HUES64 (cell line): ENCODE measurements around the gene CCDC73.
"Not testable (repeated sequence)": the region's sequence is repeated elsewhere in the genome, so short reads cannot be mapped to it uniquely, and the experiment has no call there.

Source experiments
- H3K27ac ChIP-seq: 2 replicates; pipeline ENCODE4 v1.7.0; 2013; ENCODE audit warnings: low read depth, low read length, inconsistent platforms
- H3K27me3 ChIP-seq: 2 replicates; pipeline ENCODE4 v1.6.1; 2013; ENCODE audit warnings: mild to moderate bottlenecking, low read length; ENCODE audit not compliant: insufficient read depth
- H3K36me3 ChIP-seq: 2 replicates; pipeline ENCODE4 v1.6.1; 2013; ENCODE audit warnings: mild to moderate bottlenecking, low read length; ENCODE audit not compliant: insufficient read depth
- H3K4me1 ChIP-seq: 2 replicates; pipeline ENCODE4 v1.6.1; 2013; ENCODE audit warnings: mild to moderate bottlenecking, low read length, moderate library complexity; ENCODE audit not compliant: insufficient read depth
- H3K4me3 ChIP-seq: 2 replicates; pipeline ENCODE4 v1.5.1; 2013; ENCODE audit warnings: mild to moderate bottlenecking, low read length, moderate library complexity
- H3K9ac ChIP-seq: 2 replicates; pipeline ENCODE4 v1.6.1; 2013; ENCODE audit warnings: mild to moderate bottlenecking, low read depth, low read length
- H3K9me3 ChIP-seq: 2 replicates; pipeline ENCODE4 v1.6.1; 2013; ENCODE audit warnings: low read depth, low read length; ENCODE audit not compliant: insufficient read depth
- WGBS: fragments of 150-250, 120-280 bp; methylation state at CpG from one replicate; pipeline ENCODE4 v1.1.7; 2013; ENCODE audit warnings: missing lambda C conversion rate; 5-methylcytosine and 5-hydroxymethylcytosine counted together

Gene CCDC73

GRCh38 chr11:32796425-32796824 is 2.0 kb upstream of the CCDC73 start:
- H3K9ac ChIP-seq = no peak overlapping the region
- no peaks in the 10 kb centered on the region for H3K36me3 ChIP-seq
- 97% methylated on average over 3 of the region's 3 CpGs for WGBS
- H3K27me3 ChIP-seq = no peaks in the 10 kb centered on the region
- H3K4me3 ChIP-seq = no peak overlapping the region
- no peaks in the 10 kb centered on the region for H3K4me1 ChIP-seq
- no peaks in the 10 kb centered on the region for H3K9me3 ChIP-seq
- no peak overlapping the region for H3K27ac ChIP-seq

GRCh38 chr11:32792948-32793475 is 1.4 kb downstream of the CCDC73 start:
- Histone ChIP-seq H3K4me3 (peak overlapping the region; percentile 18; the same call in 1 of the 2 replicates), H3K9ac (no peak overlapping the region), H3K9me3 (no peaks in the 10 kb centered on the region), H3K27me3 (no peaks in the 10 kb centered on the region), H3K27ac (no peak overlapping the region), H3K36me3 (no peaks in the 10 kb centered on the region), H3K4me1 (no peaks in the 10 kb centered on the region)
- 30% methylated on average over 12 of the region's 13 CpGs for WGBS

DNA sequence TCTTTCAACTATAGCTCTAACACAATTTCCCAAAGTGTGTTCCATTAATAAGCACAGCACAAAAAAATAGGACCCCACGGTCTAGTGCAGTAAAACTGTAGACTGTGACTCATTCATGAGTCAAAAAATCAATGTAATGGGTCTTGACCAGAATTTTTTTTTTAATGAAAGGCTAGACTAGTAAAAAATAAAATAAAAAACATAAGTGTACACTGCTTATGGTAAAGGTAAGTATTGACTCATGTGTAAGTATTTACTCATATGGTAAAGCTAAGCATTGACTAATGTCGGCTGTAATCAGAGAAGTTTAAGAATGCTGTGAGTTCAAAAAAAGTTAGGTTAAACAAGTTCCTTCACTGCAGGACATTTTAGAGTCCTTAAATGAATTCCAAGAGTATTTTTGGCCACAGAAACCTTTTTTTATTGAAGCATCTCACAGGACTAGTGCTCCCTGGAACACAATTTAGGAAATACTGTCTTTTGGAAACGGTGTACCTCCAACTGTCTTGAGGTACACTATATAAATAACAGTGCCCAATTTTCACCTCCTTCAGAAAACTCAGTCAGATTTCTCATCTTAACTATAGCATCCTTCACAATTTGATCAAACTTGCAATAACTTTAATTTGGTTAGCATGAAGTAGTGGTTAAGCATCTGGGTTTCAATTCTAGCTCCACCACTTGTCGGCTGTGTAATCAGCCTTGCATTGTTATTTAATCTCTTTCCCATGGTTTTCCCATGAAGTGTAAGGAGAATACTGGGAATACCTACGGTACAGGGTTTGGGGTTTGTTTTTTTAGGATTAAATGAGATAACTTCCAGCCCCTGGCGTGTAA is 2.1 kb downstream of the CCDC73 start:
- WGBS = 47% methylated on average over 5 of the region's 6 CpGs
- peak overlapping the region; percentile 18; the same call in 1 of the 2 replicates for H3K4me3 ChIP-seq
- no peak overlapping the region for H3K9ac ChIP-seq

GRCh38 chr11:32790916-32791315 is 3.5 kb downstream of the CCDC73 start:
- Histone ChIP-seq H3K9me3 (no peaks in the 10 kb centered on the region), H3K27me3 (no peaks in the 10 kb centered on the region), H3K36me3 (no peaks in the 10 kb centered on the region), H3K4me3 (no peak overlapping the region), H3K27ac (no peak overlapping the region), H3K9ac (no peak overlapping the region), H3K4me1 (no peaks in the 10 kb centered on the region)
- WGBS = 71% methylated on average over 1 of the region's 1 CpG

More for the DNA sequence above, 2.1 kb downstream of the CCDC73 start:
- H3K9me3 ChIP-seq = no peaks in the 10 kb centered on the region
- H3K27me3 ChIP-seq = no peaks in the 10 kb centered on the region
- no peak overlapping the region for H3K27ac ChIP-seq
- H3K36me3 ChIP-seq = no peaks in the 10 kb centered on the region
- no peaks in the 10 kb centered on the region for H3K4me1 ChIP-seq

DNA sequence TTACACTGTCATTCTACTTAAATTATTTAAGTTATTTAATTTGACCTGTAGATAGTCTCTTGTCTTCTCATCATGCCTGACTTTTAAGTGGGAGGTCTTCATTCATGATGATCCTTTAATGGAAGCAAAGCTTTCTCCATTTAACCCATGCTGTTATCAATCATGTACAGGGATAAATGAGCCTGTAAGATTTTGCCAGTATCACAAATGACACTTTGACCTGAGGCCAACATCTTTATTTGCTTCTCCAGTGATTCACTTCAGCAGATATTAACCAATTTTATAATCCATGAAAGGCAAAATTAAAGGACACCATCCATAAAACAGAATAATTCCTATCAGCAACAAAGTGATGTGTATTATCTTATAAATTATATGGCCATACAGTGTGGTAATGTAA is 7.7 kb downstream of the CCDC73 start:
- H3K36me3 ChIP-seq = no peaks in the 10 kb centered on the region
- no peak overlapping the region for H3K9ac ChIP-seq
- H3K4me1 ChIP-seq = no peaks in the 10 kb centered on the region
- H3K27me3 ChIP-seq = no peaks in the 10 kb centered on the region
- H3K27ac ChIP-seq = no peak overlapping the region
- H3K4me3 ChIP-seq = no peak overlapping the region
- no peaks in the 10 kb centered on the region for H3K9me3 ChIP-seq

GRCh38 chr11:32785262-32785661 is 9.2 kb downstream of the CCDC73 start:
- Histone ChIP-seq H3K9me3 (no peaks in the 10 kb centered on the region), H3K36me3 (no peaks in the 10 kb centered on the region), H3K27me3 (no peaks in the 10 kb centered on the region), H3K27ac (no peak overlapping the region), H3K9ac (no peak overlapping the region), H3K4me1 (no peaks in the 10 kb centered on the region), H3K4me3 (no peak overlapping the region)
- 94% methylated on average over 3 of the region's 3 CpGs for WGBS

DNA sequence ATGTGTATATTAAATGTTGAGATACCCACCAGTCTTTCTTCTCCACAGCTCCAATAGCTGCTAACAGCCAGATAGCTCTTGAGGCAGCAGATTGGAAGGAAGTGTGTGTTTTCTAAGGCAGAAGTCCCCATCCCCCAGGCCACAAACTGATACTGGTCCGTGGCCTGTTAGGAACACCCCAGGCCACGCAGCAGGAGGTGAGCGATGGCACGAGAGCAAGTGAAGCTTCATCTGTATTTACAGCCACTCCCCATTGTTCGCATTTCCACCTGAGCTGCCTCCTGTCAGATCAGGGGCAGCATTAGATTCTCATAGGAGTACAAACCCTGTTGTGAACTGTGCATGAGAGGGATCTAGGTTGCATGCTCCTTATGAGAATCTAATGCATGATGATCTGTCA is 12.7 kb downstream of the CCDC73 start:
- H3K27me3 ChIP-seq = no peaks in the 10 kb centered on the region
- no peaks in the 10 kb centered on the region for H3K4me1 ChIP-seq
- no peak overlapping the region for H3K27ac ChIP-seq
- 80% methylated on average over 5 of the region's 5 CpGs for WGBS
- H3K9me3 ChIP-seq = no peaks in the 10 kb centered on the region
- H3K9ac ChIP-seq = no peak overlapping the region
- no peaks in the 10 kb centered on the region for H3K36me3 ChIP-seq
- no peak overlapping the region for H3K4me3 ChIP-seq

GRCh38 chr11:32780839-32781238 is 13.6 kb downstream of the CCDC73 start:
- H3K9me3 ChIP-seq, H3K27me3 ChIP-seq, H3K27ac ChIP-seq, H3K36me3 ChIP-seq, H3K4me3 ChIP-seq, H3K9ac ChIP-seq, H3K4me1 ChIP-seq: not testable (repeated sequence)
- 88% methylated on average over 2 of the region's 2 CpGs for WGBS

- no peaks in the 10 kb centered on the region for H3K9me3 ChIP-seq
- no peaks in the 10 kb centered on the region for H3K27me3 ChIP-seq
- no peak overlapping the region for H3K4me3 ChIP-seq
- H3K4me1 ChIP-seq = no peaks in the 10 kb centered on the region
- no peaks in the 10 kb centered on the region for H3K36me3 ChIP-seq
- H3K27ac ChIP-seq = no peak overlapping the region
- no peak overlapping the region for H3K9ac ChIP-seq
These were observed 15.3 kb downstream of the CCDC73 start for GRCh38 chr11:32779136-32779535.

- H3K4me1 ChIP-seq = no peaks in the 10 kb centered on the region
- no peak overlapping the region for H3K9ac ChIP-seq
- H3K9me3 ChIP-seq = no peaks in the 10 kb centered on the region
- no peak overlapping the region for H3K27ac ChIP-seq
- no peaks in the 10 kb centered on the region for H3K27me3 ChIP-seq
- no peaks in the 10 kb centered on the region for H3K36me3 ChIP-seq
- 92% methylated on average over 2 of the region's 2 CpGs for WGBS
- H3K4me3 ChIP-seq = no peak overlapping the region
These were observed 18.6 kb downstream of the CCDC73 start for GRCh38 chr11:32775908-32776307.

DNA sequence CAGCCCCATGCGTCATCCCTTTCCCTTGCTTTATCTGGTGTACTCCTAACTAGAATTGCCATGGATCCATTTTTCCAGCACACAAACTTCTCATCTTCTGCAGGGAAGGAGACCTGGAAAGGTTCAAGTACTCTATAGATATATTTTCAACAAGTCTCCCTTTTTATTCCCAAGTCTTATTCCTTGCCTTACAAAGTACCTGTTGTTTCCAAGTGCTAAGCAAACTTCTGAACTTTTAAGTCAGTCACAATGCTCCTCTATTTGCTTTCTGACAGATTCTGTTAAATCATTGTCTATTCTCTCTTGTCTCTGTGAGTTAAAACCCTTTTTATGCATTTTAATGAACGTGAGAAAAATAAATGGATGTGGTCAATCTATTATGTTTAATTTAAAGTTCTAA is 20.4 kb downstream of the CCDC73 start:
- no peaks in the 10 kb centered on the region for H3K9me3 ChIP-seq
- no peak overlapping the region for H3K9ac ChIP-seq
- no peaks in the 10 kb centered on the region for H3K4me1 ChIP-seq
- WGBS = 95% methylated on average over 1 of the region's 2 CpGs
- H3K4me3 ChIP-seq = no peak overlapping the region
- no peaks in the 10 kb centered on the region for H3K27me3 ChIP-seq
- H3K27ac ChIP-seq = no peak overlapping the region
- H3K36me3 ChIP-seq = no peaks in the 10 kb centered on the region

- no peaks in the 10 kb centered on the region for H3K4me1 ChIP-seq
- no peak overlapping the region for H3K27ac ChIP-seq
- no peaks in the 10 kb centered on the region for H3K36me3 ChIP-seq
- H3K9me3 ChIP-seq = no peaks in the 10 kb centered on the region
- no peak overlapping the region for H3K9ac ChIP-seq
- no peak overlapping the region for H3K4me3 ChIP-seq
- no peaks in the 10 kb centered on the region for H3K27me3 ChIP-seq
These were observed 21.7 kb downstream of the CCDC73 start for GRCh38 chr11:32772731-32773130.
